Right lobe of liver (tissue), 6 donors: Measurements from ENCODE around the gene KEAP1. TPM values are rescaled to one million over a fixed set of nuclear protein-coding genes. Genes with fewer than 3 reads are reported as not detected.

Experiments used
- ATAC-seq, 4 donors: fragments of 200-7000 bp; cut with Tn5 transposase; one replicate each; pipeline ENCODE4 v1.9.1; 2020; ENCODE audit warnings: mild to moderate bottlenecking in 4 of 4, moderate library complexity in 4 of 4
- DNase-seq, 3 donors: peaks; one replicate each; pipeline ENCODE4 v3.0.0-alpha.2; 2020
- H3K27ac ChIP-seq, 3 donors: fragments of 200-600 bp; one replicate each; pipeline ENCODE4 v1.8.0; 2022
- H3K27me3 ChIP-seq, 2 donors: fragments of 200-600 bp; one replicate each; pipeline ENCODE4 v1.8.0; 2022
- H3K36me3 ChIP-seq, 4 donors: fragments of 200-600 bp; sonication (generic) in 1 of 4; one replicate each; pipeline versions ENCODE4 v1.5.1 to v1.8.0; 2017 to 2022; ENCODE audit warnings: control low read depth in 1 of 4
- H3K4me1 ChIP-seq, 4 donors: fragments of 200-600 bp; sonication (generic) in 1 of 4; one replicate each; pipeline versions ENCODE4 v1.5.1 to v1.8.0; 2017 to 2022; ENCODE audit warnings: control low read depth in 1 of 4
- H3K4me3 ChIP-seq, 3 donors: fragments of 200-600 bp; one replicate each; pipeline ENCODE4 v1.8.0; 2022
- H3K9me3 ChIP-seq, 4 donors: fragments of 200-600 bp; sonication (generic) in 1 of 4; one replicate each; pipeline versions ENCODE4 v1.5.1 to v1.8.0; 2017 to 2022; ENCODE audit warnings: control low read depth in 1 of 4
- POLR2A ChIP-seq: fragments of 450-650 bp; IDR thresholded peaks from one replicate; pipeline ENCODE4 v1.6.1; 2017; ENCODE audit warnings: antibody characterized with exemption, mild to moderate bottlenecking
- WGBS: methylation state at CpG from one replicate; pipeline ENCODE4 v1.1.6; 2018; ENCODE audit warnings: low coverage, low lambda C conversion rate; ENCODE audit not compliant: insufficient coverage; ENCODE audit errors: missing lambda C conversion rate; 5-methylcytosine and 5-hydroxymethylcytosine counted together
- intact Hi-C, 2 donors: fragments of 100-400 bp; cut with DNase I; formaldehyde crosslinking; loops; one replicate each; pipeline versions ENCODE4 v1.11.2 to v1.14.1; 2022
- total RNA-seq, 6 experiments: library from RNA; depleted of rRNA in 2 of 6; stranded (reverse); fragments of >200 nt in 2 of 6; fragmentation: NEBNext Ultra II Directional in 3 of 6; extraction: Animal tissue kit (Norgen Biotek cat#: 25700) in 3 of 6; gene quantifications; one replicate each; pipeline versions ENCODE4 v1.1.0 to v1.2.4, GENCODE V29; 2016 to 2023
- TF ChIP-seq, protein P1 (sequence below), 4 donors: fragments of 200-600 bp in 3 of 4; fragments of 450-650 bp in 1 of 4; IDR thresholded peaks; one replicate each; pipeline versions ENCODE4 v1.5.1 to v1.8.0; 2016 to 2022; ENCODE audit warnings: antibody characterized with exemption in 4 of 4, mild to moderate bottlenecking in 2 of 4
- donor health status: DM: no; HTN: yes; CAD: no.
- donor health status: DM: no; HTN: no; CAD: no.
- donor health status: DM: no; HTN: no; CAD: no.
- donor health status: DM: no; HTN: yes; CAD: no.
- donor health status: DM: no; HTN: yes; CAD: no.

Gene KEAP1
- total RNA-seq, 6 experiments from 2014 or later = 36.7 to 60.7 (median 41.2) TPM

DNA sequence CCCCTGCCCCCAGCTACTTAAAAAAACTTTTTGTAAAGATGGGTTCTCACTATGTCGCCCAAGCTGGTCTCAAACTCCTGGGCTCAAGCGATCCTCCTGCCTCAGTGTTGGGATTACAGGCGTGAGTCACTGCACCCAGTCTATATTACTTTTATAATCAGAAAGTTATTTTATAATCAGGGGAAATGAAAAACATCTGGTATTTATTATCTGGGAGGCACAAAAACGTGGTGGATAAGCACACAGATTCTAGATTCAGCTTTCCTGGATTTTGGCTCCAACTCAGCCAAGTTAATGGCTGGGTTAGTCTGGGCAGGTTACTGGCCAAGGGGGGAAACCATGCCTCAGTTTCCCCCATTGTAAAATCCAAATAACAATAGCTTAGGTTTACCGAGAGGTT lies 24.7 kb downstream of the KEAP1 start:
- ATAC-seq (no peak), DNase-seq (no peak)
- Histone ChIP-seq H3K4me1 (peaks cover 0 to 7% (median 0%) of the 10 kb centered on the region in 4 donors), H3K4me3 (peak overlapping the region in 1 of 3 donors; percentile 32), H3K9me3 (no peaks in the 10 kb centered on the region), H3K27ac (no peak overlapping the region), H3K36me3 (no peaks in the 10 kb centered on the region), H3K27me3 (no peaks in the 10 kb centered on the region)
- intact Hi-C loops = no loop called here
- 33% methylated on average over 5 of the region's 5 CpGs for WGBS
- TF ChIP-seq, protein P1, sequence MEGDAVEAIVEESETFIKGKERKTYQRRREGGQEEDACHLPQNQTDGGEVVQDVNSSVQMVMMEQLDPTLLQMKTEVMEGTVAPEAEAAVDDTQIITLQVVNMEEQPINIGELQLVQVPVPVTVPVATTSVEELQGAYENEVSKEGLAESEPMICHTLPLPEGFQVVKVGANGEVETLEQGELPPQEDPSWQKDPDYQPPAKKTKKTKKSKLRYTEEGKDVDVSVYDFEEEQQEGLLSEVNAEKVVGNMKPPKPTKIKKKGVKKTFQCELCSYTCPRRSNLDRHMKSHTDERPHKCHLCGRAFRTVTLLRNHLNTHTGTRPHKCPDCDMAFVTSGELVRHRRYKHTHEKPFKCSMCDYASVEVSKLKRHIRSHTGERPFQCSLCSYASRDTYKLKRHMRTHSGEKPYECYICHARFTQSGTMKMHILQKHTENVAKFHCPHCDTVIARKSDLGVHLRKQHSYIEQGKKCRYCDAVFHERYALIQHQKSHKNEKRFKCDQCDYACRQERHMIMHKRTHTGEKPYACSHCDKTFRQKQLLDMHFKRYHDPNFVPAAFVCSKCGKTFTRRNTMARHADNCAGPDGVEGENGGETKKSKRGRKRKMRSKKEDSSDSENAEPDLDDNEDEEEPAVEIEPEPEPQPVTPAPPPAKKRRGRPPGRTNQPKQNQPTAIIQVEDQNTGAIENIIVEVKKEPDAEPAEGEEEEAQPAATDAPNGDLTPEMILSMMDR (IDR thresholded peaks at IDR 0.05) = no peak
- no peak for TF ChIP-seq POLR2A

DNA sequence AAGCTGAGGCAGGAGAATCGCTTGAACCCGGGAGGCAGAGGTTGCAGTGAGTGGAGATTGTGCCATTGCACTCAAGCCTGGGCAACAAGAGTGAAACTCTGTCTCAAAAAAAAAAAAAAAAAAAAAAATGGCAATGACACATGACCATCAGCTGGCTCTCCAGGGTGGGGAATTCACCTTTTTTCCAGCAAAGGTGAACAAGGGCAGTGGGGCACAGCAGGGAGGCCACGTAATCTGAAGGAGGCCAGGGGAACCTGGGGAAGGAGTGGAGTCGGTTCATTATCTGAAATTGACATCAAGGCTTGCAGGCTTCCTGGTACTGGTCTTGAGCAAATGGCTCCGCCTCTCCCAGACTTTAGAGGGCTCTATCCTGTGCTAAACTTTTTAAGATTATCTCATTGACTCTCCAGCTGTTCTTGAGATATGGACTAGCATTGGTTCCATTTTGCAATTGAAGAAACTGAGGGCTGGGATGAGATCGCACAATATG lies 28.1 kb downstream of the KEAP1 start:
- intact Hi-C loops = no loop called here
- Histone ChIP-seq H3K4me3 (no peak overlapping the region), H3K27ac (no peak overlapping the region), H3K4me1 (peaks cover 0 to 7% (median 0%) of the 10 kb centered on the region in 4 donors), H3K9me3 (no peaks in the 10 kb centered on the region), H3K36me3 (no peaks in the 10 kb centered on the region), H3K27me3 (no peaks in the 10 kb centered on the region)
- no peak for ATAC-seq
- no peak for TF ChIP-seq POLR2A
- TF ChIP-seq, protein P1 (IDR thresholded peaks at IDR 0.05) = no peak
- 60% methylated on average over 6 of the region's 6 CpGs for WGBS
- no peak for DNase-seq

DNA sequence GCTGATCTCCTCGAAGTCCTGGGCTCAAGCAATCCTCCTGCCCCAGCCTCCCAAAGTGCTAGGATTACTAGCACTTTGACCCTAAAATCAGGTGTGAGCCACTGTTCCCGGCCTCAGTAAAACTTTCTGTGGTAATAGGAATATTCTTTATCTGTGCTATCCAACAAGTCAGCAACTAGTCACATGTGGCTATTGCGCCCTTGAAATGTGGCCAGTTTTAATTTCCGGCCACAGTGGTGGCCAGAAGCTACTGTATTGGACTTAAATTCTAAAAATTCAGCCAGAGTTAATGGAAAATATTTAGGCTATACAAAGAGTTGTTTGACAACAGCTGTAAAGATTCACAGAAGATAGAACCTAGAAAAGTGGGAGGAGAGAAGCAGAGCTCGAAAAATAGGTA lies 30.0 kb downstream of the KEAP1 start:
- Histone ChIP-seq H3K27ac (no peak overlapping the region), H3K4me1 (no peaks in the 10 kb centered on the region), H3K4me3 (no peak overlapping the region), H3K36me3 (no peaks in the 10 kb centered on the region), H3K9me3 (no peaks in the 10 kb centered on the region), H3K27me3 (no peaks in the 10 kb centered on the region)
- ATAC-seq = no peak
- no peak for DNase-seq
- WGBS = 52% methylated on average over 5 of the region's 5 CpGs
- TF ChIP-seq, protein P1 (IDR thresholded peaks at IDR 0.05) = no peak
- no peak for TF ChIP-seq POLR2A
- intact Hi-C loops = no loop called here

DNA sequence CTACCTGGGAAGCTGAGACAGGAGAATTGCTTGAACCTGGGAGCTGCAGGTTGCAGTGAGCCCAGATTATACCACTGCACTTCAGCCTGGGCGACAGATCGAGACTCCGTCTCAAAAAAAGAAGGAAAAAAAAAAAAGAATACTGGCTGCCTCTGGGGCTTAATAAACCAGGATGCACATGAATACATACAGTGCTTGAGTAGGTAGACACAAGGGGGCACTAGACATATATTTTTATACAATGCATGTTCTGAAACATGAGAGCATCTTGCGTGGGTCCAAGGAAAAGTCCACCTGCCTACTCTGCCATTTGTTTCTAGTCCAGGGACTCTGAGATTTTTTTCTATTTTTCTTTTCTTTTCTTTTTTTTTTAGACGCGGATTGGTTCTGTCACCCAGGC lies 31.2 kb downstream of the KEAP1 start:
- no peak for DNase-seq
- Histone ChIP-seq H3K27ac (no peak overlapping the region), H3K4me1 (no peaks in the 10 kb centered on the region), H3K36me3 (no peaks in the 10 kb centered on the region), H3K4me3 (no peak overlapping the region), H3K27me3 (no peaks in the 10 kb centered on the region), H3K9me3 (no peaks in the 10 kb centered on the region)
- WGBS = 15% methylated on average over 5 of the region's 6 CpGs
- ATAC-seq = peak in 3 of 4 donors; percentile 36 to 52 (median 48)
- TF ChIP-seq, protein P1 (IDR thresholded peaks at IDR 0.05) = peak in 3 of 4 donors; percentile 34 to 46 (median 36)
- no peak for TF ChIP-seq POLR2A
- intact Hi-C loops = no loop called here

DNA sequence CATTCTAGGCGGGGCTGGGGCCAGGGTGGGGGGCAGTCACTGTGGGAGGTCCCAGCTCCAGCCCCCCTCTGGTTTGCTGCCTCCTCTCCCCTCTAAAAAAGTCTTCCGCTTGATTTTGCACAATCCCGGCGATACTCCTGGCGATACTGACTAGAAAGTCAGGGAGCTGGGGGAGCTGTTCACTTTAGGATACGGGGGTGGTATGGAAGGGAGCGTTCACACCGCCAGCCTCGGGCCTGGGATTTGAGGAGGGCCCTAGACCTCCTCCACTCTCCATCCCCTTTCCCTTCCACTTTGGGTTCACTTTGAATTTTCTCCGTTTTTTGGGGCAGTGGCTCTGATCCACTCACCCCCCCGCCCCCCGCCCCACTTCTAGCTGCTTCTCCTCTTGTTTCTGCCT lies 35.0 kb downstream of the KEAP1 start:
- Histone ChIP-seq H3K27ac (no peak overlapping the region), H3K4me1 (no peaks in the 10 kb centered on the region), H3K27me3 (no peaks in the 10 kb centered on the region), H3K9me3 (no peaks in the 10 kb centered on the region), H3K4me3 (no peak overlapping the region), H3K36me3 (no peaks in the 10 kb centered on the region)
- ATAC-seq (no peak), DNase-seq (no peak)
- intact Hi-C loops = no loop called here
- 88% methylated on average over 6 of the region's 12 CpGs for WGBS
- TF ChIP-seq POLR2A = no peak
- TF ChIP-seq, protein P1 (IDR thresholded peaks at IDR 0.05) = no peak
